Chondrocyte (in vitro differentiated cells): ENCODE measurements around the gene CLRN1. TPM values are rescaled to one million over a fixed set of nuclear protein-coding genes. Genes with fewer than 3 reads are reported as not detected.

Experiments used
- DNase-seq: peaks from one replicate; pipeline ENCODE4 v3.0.0; 2021; ENCODE audit warnings: mixed read lengths, low spot score
- H3K27ac Mint-ChIP-seq: one replicate; pipeline ENCODE4 v1.8.0; 2021; ENCODE audit warnings: mild to moderate bottlenecking, moderate library complexity, mixed read lengths; ENCODE audit not compliant: unreplicated experiment
- H3K27me3 Mint-ChIP-seq: 2 replicates; pipeline ENCODE4 v1.8.0; 2021; ENCODE audit warnings: low read depth, mixed read lengths
- H3K36me3 Mint-ChIP-seq: 2 replicates; pipeline ENCODE4 v1.8.0; 2021; ENCODE audit warnings: low read depth, mixed read lengths
- H3K4me1 Mint-ChIP-seq: 2 replicates; pipeline ENCODE4 v1.8.0; 2021; ENCODE audit warnings: low read depth, mild to moderate bottlenecking, mixed read lengths
- H3K4me3 Mint-ChIP-seq: one replicate; pipeline ENCODE4 v1.8.0; 2021; ENCODE audit warnings: mild to moderate bottlenecking, moderate library complexity, mixed read lengths; ENCODE audit not compliant: unreplicated experiment
- H3K9me3 Mint-ChIP-seq: 2 replicates; pipeline ENCODE4 v1.8.0; 2021; ENCODE audit warnings: low read depth, mixed read lengths
- CTCF ChIP-seq: fragments of 200-600 bp; sonication (generic); IDR thresholded peaks from 2 replicates; pipeline ENCODE4 v1.5.0; 2021; ENCODE audit warnings: antibody characterized with exemption, mild to moderate bottlenecking, moderate library complexity
- total RNA-seq: library from RNA; stranded (reverse); gene quantifications from 3 replicates; pipeline ENCODE4 v1.2.1, GENCODE V29; 2021

Gene CLRN1
- total RNA-seq, 1 donor from 2014 or later = not detected

- DNase-seq = no peak
- Mint-ChIP-seq H3K27me3 (no peaks in the 10 kb centered on the region), H3K4me1 (peaks cover 12% of the 10 kb centered on the region), H3K9me3 (no peaks in the 10 kb centered on the region), H3K36me3 (no peaks in the 10 kb centered on the region), H3K27ac (no peak overlapping the region), H3K4me3 (no peak overlapping the region)
- TF ChIP-seq CTCF = no peak
Measured at GRCh38 chr3:151012753-151013152, 40.2 kb upstream of the CLRN1 start.

GRCh38 chr3:151011427-151011826, 38.9 kb upstream of the CLRN1 start:
- Mint-ChIP-seq H3K4me3 (no peak overlapping the region), H3K27ac (no peak overlapping the region), H3K4me1 (peaks cover 12% of the 10 kb centered on the region), H3K36me3 (no peaks in the 10 kb centered on the region), H3K9me3 (no peaks in the 10 kb centered on the region), H3K27me3 (no peaks in the 10 kb centered on the region)
- DNase-seq = no peak
- TF ChIP-seq CTCF = no peak

GRCh38 chr3:151009981-151010380, 37.5 kb upstream of the CLRN1 start:
- H3K27ac Mint-ChIP-seq = no peak overlapping the region
- no peak for DNase-seq
- no peak for TF ChIP-seq CTCF
- H3K36me3 Mint-ChIP-seq = no peaks in the 10 kb centered on the region
- H3K27me3 Mint-ChIP-seq = peaks cover 4% of the 10 kb centered on the region
- no peak overlapping the region for H3K4me3 Mint-ChIP-seq
- H3K9me3 Mint-ChIP-seq = no peaks in the 10 kb centered on the region
- H3K4me1 Mint-ChIP-seq = no peaks in the 10 kb centered on the region

- H3K4me1 Mint-ChIP-seq = no peaks in the 10 kb centered on the region
- H3K27ac Mint-ChIP-seq = no peak overlapping the region
- TF ChIP-seq CTCF = no peak
- peaks cover 4% of the 10 kb centered on the region for H3K27me3 Mint-ChIP-seq
- H3K9me3 Mint-ChIP-seq = no peaks in the 10 kb centered on the region
- H3K4me3 Mint-ChIP-seq = no peak overlapping the region
- H3K36me3 Mint-ChIP-seq = no peaks in the 10 kb centered on the region
- DNase-seq = no peak
Measured at GRCh38 chr3:151009430-151009829, 36.9 kb upstream of the CLRN1 start.

GRCh38 chr3:151008699-151009098, 36.2 kb upstream of the CLRN1 start:
- Mint-ChIP-seq H3K4me1 (no peaks in the 10 kb centered on the region), H3K27me3 (peaks cover 4% of the 10 kb centered on the region), H3K9me3 (no peaks in the 10 kb centered on the region), H3K27ac (no peak overlapping the region), H3K4me3 (no peak overlapping the region), H3K36me3 (no peaks in the 10 kb centered on the region)
- peak; percentile 80 for TF ChIP-seq CTCF
- no peak for DNase-seq
